Ascending aorta (tissue), 2 donors: Measurements from ENCODE around the gene FGD4. TPM values are rescaled to one million over a fixed set of nuclear protein-coding genes. Genes with fewer than 3 reads are reported as not detected.

Experiments used
- DNase-seq, 2 donors: peaks; one replicate each; pipeline ENCODE4 v3.0.0-alpha.2; 2019; ENCODE audit warnings: low spot score in 2 of 2
- H3K27ac ChIP-seq, 2 donors: fragments of 200-600 bp; sonication (generic); one replicate each; pipeline ENCODE4 v1.5.1; 2016 to 2017; ENCODE audit warnings: mild to moderate bottlenecking in 1 of 2
- H3K27me3 ChIP-seq: fragments of 200-600 bp; sonication (generic); one replicate; pipeline ENCODE4 v1.5.1; 2017
- H3K36me3 ChIP-seq, 2 donors: fragments of 200-600 bp; sonication (generic); one replicate each; pipeline ENCODE4 v1.5.1; 2016
- H3K4me1 ChIP-seq, 2 donors: fragments of 200-600 bp; sonication (generic); one replicate each; pipeline ENCODE4 v1.5.1; 2016 to 2017; ENCODE audit warnings: mild to moderate bottlenecking in 1 of 2
- H3K4me3 ChIP-seq, 2 donors: fragments of 200-600 bp; sonication (generic); one replicate each; pipeline ENCODE4 v1.5.1; 2016 to 2017; ENCODE audit warnings: mild to moderate bottlenecking in 1 of 2
- H3K9me3 ChIP-seq, 2 donors: fragments of 200-600 bp; sonication (generic); one replicate each; pipeline ENCODE4 v1.5.1; 2016
- CTCF ChIP-seq, 3 experiments: fragments of 200-600 bp in 2 of 3; fragments of 450-650 bp in 1 of 3; sonication (generic) in 2 of 3; IDR thresholded peaks; one replicate each; pipeline ENCODE4 v1.5.1; 2016 to 2019; ENCODE audit warnings: antibody characterized with exemption in 3 of 3, mild to moderate bottlenecking in 1 of 3, moderate library complexity in 1 of 3
- intact Hi-C: fragments of 100-400 bp; cut with DNase I; formaldehyde crosslinking; loops from one replicate; pipeline ENCODE4 v1.15.1; 2023
- total RNA-seq: library from RNA; depleted of rRNA; stranded (reverse); fragments of >200 nt; gene quantifications from one replicate; pipeline ENCODE4 v1.1.0, GENCODE V29; 2016

FGD4 gene
- total RNA-seq, 1 donor from 2014 or later: 47.5 TPM

DNA sequence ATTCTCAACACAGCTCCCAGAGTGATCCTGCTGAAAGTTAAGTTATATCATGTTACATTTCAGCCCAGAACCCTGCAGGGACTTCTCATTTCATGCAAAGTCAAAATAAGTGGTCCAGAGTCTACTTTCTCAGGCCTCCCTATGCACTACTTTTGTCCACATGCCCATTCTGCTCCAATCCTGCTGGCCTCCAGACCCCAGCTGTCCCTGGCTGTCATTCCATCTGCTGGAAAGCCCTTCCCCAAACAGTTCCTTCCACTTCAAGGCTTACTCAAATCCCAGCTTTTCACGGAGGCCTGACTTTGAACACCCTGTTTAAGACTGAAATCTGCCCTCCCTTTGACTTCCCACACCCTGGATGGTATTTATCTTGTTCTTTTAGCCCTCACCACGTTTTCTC is 169.9 kb downstream of the FGD4 start:
- Histone ChIP-seq H3K4me1 (peaks cover 0 to 16% of the 10 kb centered on the region in 2 donors), H3K27me3 (no peaks in the 10 kb centered on the region), H3K4me3 (no peak overlapping the region), H3K36me3 (peaks cover 4 to 8% of the 10 kb centered on the region in 2 donors), H3K27ac (peak overlapping the region; percentile 24 to 37), H3K9me3 (no peaks in the 10 kb centered on the region)
- TF ChIP-seq CTCF (IDR thresholded peaks at IDR 0.05): no peak
- intact Hi-C loops: no loop called here
- no peak for DNase-seq

- no peak for TF ChIP-seq CTCF (IDR thresholded peaks at IDR 0.05)
- Histone ChIP-seq H3K9me3 (no peaks in the 10 kb centered on the region), H3K4me3 (no peak overlapping the region), H3K36me3 (peaks cover 8 to 9% of the 10 kb centered on the region in 2 donors), H3K27ac (no peak overlapping the region), H3K4me1 (no peaks in the 10 kb centered on the region), H3K27me3 (no peaks in the 10 kb centered on the region)
- intact Hi-C loops: no loop called here
- DNase-seq: no peak
Measured at GRCh38 chr12:32574585-32574984, 175.2 kb downstream of the FGD4 start.

DNA sequence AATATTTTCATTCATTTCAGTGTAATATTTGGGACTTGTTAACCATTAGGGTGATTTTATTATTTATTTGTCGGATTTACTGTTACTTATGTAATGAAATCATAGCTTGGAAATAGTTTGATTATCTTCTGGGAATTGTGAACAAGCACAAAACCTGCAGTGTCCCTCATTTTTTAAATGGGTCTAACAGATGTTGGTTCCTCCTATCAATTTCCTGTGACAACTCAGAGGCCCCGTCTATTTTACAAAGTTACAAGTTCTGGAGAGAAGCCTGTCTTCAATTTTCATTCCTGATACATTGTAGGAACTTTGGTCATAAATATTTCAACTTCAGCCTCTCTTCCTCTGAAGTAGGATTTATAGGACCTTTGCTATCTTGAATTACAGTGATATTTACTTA is 178.0 kb downstream of the FGD4 start:
- Histone ChIP-seq H3K36me3 (peaks cover 20 to 25% of the 10 kb centered on the region in 2 donors), H3K27ac (no peak overlapping the region), H3K27me3 (no peaks in the 10 kb centered on the region), H3K4me1 (no peaks in the 10 kb centered on the region), H3K4me3 (no peak overlapping the region), H3K9me3 (no peaks in the 10 kb centered on the region)
- intact Hi-C loops: no loop called here
- DNase-seq: no peak
- TF ChIP-seq CTCF (IDR thresholded peaks at IDR 0.05): no peak

DNA sequence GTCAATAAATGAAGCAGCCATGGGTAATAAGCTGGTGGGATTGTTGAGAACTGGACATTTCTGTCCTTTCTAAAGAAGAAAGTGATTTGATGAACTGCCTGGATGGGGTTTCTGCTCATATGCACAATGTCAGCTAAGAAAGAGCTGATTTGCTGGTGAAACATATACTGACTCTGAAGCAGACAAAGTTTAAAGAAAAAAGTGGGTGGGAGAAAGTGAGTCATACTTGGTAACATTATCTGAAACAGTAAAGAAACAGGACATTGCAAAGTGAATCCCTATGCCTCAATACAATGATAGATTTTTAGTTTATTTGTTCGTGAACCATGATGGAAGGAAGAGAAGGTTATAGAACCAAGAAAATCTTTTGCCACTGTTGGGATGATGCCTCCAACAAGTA is 184.2 kb downstream of the FGD4 start:
- TF ChIP-seq CTCF (IDR thresholded peaks at IDR 0.05): no peak
- Histone ChIP-seq H3K27ac (no peak overlapping the region), H3K36me3 (peaks cover 21 to 38% of the 10 kb centered on the region in 2 donors), H3K4me3 (no peak overlapping the region), H3K27me3 (no peaks in the 10 kb centered on the region), H3K9me3 (no peaks in the 10 kb centered on the region), H3K4me1 (no peaks in the 10 kb centered on the region)
- no peak for DNase-seq
- intact Hi-C loops: loop anchor here (5.0 kb wide), 1 partner anchor 46 kb away; no protein-coding TSS in a partner anchor

- TF ChIP-seq CTCF (IDR thresholded peaks at IDR 0.05): no peak
- H3K4me3 ChIP-seq: no peak overlapping the region
- H3K27me3 ChIP-seq: no peaks in the 10 kb centered on the region
- no peaks in the 10 kb centered on the region for H3K9me3 ChIP-seq
- H3K4me1 ChIP-seq: no peaks in the 10 kb centered on the region
- H3K36me3 ChIP-seq: peaks cover 8 to 38% of the 10 kb centered on the region in 2 donors
- no peak overlapping the region for H3K27ac ChIP-seq
- DNase-seq: no peak
- intact Hi-C loops: no loop called here
Measured at GRCh38 chr12:32585680-32586079, 186.3 kb downstream of the FGD4 start.

GRCh38 chr12:32586390-32586789 is 187.0 kb downstream of the FGD4 start:
- no peak for DNase-seq
- peaks cover 8 to 32% of the 10 kb centered on the region in 2 donors for H3K36me3 ChIP-seq
- intact Hi-C loops: no loop called here
- H3K4me1 ChIP-seq: no peaks in the 10 kb centered on the region
- no peak overlapping the region for H3K4me3 ChIP-seq
- no peak overlapping the region for H3K27ac ChIP-seq
- TF ChIP-seq CTCF (IDR thresholded peaks at IDR 0.05): no peak
- H3K27me3 ChIP-seq: no peaks in the 10 kb centered on the region
- no peaks in the 10 kb centered on the region for H3K9me3 ChIP-seq
